GM12878 (cell line): ENCODE data around the gene GPC6.

Source experiments
- EZH2 ChIP-seq: IDR thresholded peaks from 2 replicates; pipeline ENCODE4 v1.6.1; 2012; ENCODE audit warnings: low read depth, mild to moderate bottlenecking, control low read depth, inconsistent platforms, low read length, borderline replicate concordance; ENCODE audit not compliant: control insufficient read depth
- JUND ChIP-seq: IDR thresholded peaks from 2 replicates; pipeline ENCODE4 v1.6.1; 2012; ENCODE audit warnings: low read depth, mild to moderate bottlenecking, low read length, improper control_type of control experiment, moderate library complexity
- MTA2 ChIP-seq: fragments of 450-650 bp; IDR thresholded peaks from 2 replicates; pipeline ENCODE4 v1.6.1; 2016; ENCODE audit warnings: low read depth, mild to moderate bottlenecking, moderate library complexity
- POLR2A ChIP-seq: IDR thresholded peaks from 2 replicates; pipeline ENCODE4 v1.6.1; 2011; ENCODE audit warnings: low read depth, mild to moderate bottlenecking, low read length
- POLR2AphosphoS5 ChIP-seq: IDR thresholded peaks from 2 replicates; pipeline ENCODE4 v1.6.1; 2011; ENCODE audit warnings: mild to moderate bottlenecking, low read length, inconsistent platforms
- POU2F2 ChIP-seq: IDR thresholded peaks from 3 replicates; pipeline ENCODE4 v1.6.1; 2011; ENCODE audit warnings: low read depth, mild to moderate bottlenecking, low read length, borderline replicate concordance
- SIN3A ChIP-seq: IDR thresholded peaks from 2 replicates; pipeline ENCODE4 v1.6.1; 2012; ENCODE audit warnings: low read depth, low read length, improper control_type of control experiment
- TBL1XR1 ChIP-seq: IDR thresholded peaks from 2 replicates; pipeline ENCODE4 v1.6.1; 2012; ENCODE audit warnings: low read depth, low read length, improper control_type of control experiment
- ZNF24 ChIP-seq: fragments of 450-650 bp; IDR thresholded peaks from 2 replicates; pipeline ENCODE4 v1.6.1; 2017; ENCODE audit warnings: antibody characterized with exemption, mild to moderate bottlenecking
- TF ChIP-seq, protein P1 (sequence below): IDR thresholded peaks from 2 replicates; pipeline ENCODE4 v1.6.1; 2011; ENCODE audit warnings: borderline replicate concordance, low read depth, mild to moderate bottlenecking, moderate library complexity, mixed read lengths, low read length; ENCODE audit not compliant: insufficient read depth; ENCODE audit errors: extremely low read length
- TF ChIP-seq, protein P2 (sequence below): fragments of 450-650 bp; IDR thresholded peaks from 2 replicates; pipeline ENCODE4 v1.6.1; 2017; ENCODE audit warnings: mild to moderate bottlenecking, low read depth, inconsistent platforms; ENCODE audit not compliant: poor library complexity, severe bottlenecking
- TF ChIP-seq, protein P3 (sequence below), 3 experiments: IDR thresholded peaks in 2 of 3; conservative IDR thresholded peaks in 1 of 3; 2 replicates each; pipeline ENCODE4 v1.5.1; 2011; ENCODE audit warnings: low read depth in 3 of 3, low read length in 3 of 3, mild to moderate bottlenecking in 3 of 3, control low read depth in 2 of 3, moderate library complexity in 2 of 3, inconsistent platforms in 1 of 3, mixed read lengths in 1 of 3; ENCODE audit not compliant: control insufficient read depth in 2 of 3, insufficient read depth in 1 of 3; ENCODE audit errors: extremely low read depth in 1 of 3

DNA sequence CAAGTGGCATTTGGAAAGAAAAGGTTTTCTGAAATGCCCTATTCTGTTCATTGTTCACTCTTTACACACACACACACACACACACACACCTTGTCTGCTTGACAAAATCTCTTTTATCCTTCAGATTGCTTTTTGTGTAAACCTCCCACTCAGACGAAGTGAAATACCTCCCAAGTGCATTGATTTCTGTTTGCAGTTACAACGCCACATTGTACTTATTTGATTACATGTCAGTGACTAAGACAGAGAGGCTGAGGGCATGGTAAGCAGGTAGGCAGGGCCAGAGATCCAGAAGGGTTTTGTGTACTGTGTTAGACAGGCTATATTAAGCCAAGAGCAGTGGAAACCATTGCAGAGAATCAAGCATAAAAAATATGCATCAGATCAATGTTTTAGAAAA lies 561.8 kb downstream of the GPC6 start:
- TF ChIP-seq POU2F2 (no peak), EZH2 (no peak), SIN3A (no peak), JUND (no peak), POLR2A (no peak), ZNF24 (no peak), TBL1XR1 (no peak), POLR2AphosphoS5 (no peak), MTA2 (no peak)
- TF ChIP-seq, protein P1, sequence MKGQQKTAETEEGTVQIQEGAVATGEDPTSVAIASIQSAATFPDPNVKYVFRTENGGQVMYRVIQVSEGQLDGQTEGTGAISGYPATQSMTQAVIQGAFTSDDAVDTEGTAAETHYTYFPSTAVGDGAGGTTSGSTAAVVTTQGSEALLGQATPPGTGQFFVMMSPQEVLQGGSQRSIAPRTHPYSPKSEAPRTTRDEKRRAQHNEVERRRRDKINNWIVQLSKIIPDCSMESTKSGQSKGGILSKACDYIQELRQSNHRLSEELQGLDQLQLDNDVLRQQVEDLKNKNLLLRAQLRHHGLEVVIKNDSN = no peak
- TF ChIP-seq, protein P2, sequence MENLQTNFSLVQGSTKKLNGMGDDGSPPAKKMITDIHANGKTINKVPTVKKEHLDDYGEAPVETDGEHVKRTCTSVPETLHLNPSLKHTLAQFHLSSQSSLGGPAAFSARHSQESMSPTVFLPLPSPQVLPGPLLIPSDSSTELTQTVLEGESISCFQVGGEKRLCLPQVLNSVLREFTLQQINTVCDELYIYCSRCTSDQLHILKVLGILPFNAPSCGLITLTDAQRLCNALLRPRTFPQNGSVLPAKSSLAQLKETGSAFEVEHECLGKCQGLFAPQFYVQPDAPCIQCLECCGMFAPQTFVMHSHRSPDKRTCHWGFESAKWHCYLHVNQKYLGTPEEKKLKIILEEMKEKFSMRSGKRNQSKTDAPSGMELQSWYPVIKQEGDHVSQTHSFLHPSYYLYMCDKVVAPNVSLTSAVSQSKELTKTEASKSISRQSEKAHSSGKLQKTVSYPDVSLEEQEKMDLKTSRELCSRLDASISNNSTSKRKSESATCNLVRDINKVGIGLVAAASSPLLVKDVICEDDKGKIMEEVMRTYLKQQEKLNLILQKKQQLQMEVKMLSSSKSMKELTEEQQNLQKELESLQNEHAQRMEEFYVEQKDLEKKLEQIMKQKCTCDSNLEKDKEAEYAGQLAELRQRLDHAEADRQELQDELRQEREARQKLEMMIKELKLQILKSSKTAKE = no peak
- TF ChIP-seq, protein P3, sequence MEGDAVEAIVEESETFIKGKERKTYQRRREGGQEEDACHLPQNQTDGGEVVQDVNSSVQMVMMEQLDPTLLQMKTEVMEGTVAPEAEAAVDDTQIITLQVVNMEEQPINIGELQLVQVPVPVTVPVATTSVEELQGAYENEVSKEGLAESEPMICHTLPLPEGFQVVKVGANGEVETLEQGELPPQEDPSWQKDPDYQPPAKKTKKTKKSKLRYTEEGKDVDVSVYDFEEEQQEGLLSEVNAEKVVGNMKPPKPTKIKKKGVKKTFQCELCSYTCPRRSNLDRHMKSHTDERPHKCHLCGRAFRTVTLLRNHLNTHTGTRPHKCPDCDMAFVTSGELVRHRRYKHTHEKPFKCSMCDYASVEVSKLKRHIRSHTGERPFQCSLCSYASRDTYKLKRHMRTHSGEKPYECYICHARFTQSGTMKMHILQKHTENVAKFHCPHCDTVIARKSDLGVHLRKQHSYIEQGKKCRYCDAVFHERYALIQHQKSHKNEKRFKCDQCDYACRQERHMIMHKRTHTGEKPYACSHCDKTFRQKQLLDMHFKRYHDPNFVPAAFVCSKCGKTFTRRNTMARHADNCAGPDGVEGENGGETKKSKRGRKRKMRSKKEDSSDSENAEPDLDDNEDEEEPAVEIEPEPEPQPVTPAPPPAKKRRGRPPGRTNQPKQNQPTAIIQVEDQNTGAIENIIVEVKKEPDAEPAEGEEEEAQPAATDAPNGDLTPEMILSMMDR (IDR thresholded peaks at IDR 0.05 in 2 of 3, conservative IDR thresholded peaks at IDR 0.05 in 1 of 3; ENCODE audit: control insufficient read depth in 2 of 3, extremely low read depth in 1 of 3, insufficient read depth in 1 of 3, low read depth in 3 of 3, low read length in 3 of 3) = no peak
